Adrenal gland (tissue), 12 donors: ENCODE measurements around the gene SLC6A3. TPM values are rescaled to one million over a fixed set of nuclear protein-coding genes. Genes with fewer than 3 reads are reported as not detected.

Source experiments
- DNase-seq, 7 donors: peaks; one replicate each; pipeline ENCODE4 v3.0.0-alpha.2; 2019 to 2020
- H3K27ac ChIP-seq, 5 donors: fragments of 200-600 bp; sonication (generic) in 4 of 5; 1 replicate in 3 of 5; 2 replicates in 2 of 5; pipeline versions ENCODE4 v1.5.1 to v1.8.0; 2016 to 2020; ENCODE audit warnings: mild to moderate bottlenecking in 1 of 5
- H3K27me3 ChIP-seq: fragments of 200-600 bp; 2 replicates; pipeline ENCODE4 v1.8.0; 2021
- H3K36me3 ChIP-seq, 2 donors: fragments of 200-600 bp; replicated peaks in 1 of 2; 1 replicate in 1 of 2; 2 replicates in 1 of 2; pipeline versions ENCODE4 v1.5.1 to v1.8.0; 2018 to 2022
- H3K4me1 ChIP-seq, 2 donors: fragments of 200-600 bp; replicated peaks in 1 of 2; 1 replicate in 1 of 2; 2 replicates in 1 of 2; pipeline versions ENCODE4 v1.5.1 to v1.8.0; 2018 to 2021
- H3K4me3 ChIP-seq, 4 donors: fragments of 200-600 bp; sonication (generic) in 3 of 4; one replicate each; pipeline ENCODE4 v1.5.1; 2016 to 2018
- H3K9me3 ChIP-seq, 3 donors: fragments of 200-600 bp; sonication (generic) in 1 of 3; replicated peaks in 1 of 3; 1 replicate in 2 of 3; 2 replicates in 1 of 3; pipeline versions ENCODE4 v1.5.1 to v1.8.0; 2016 to 2021
- POLR2A ChIP-seq, 2 donors: fragments of 450-650 bp; IDR thresholded peaks; one replicate each; pipeline ENCODE4 v1.6.1; 2017; ENCODE audit warnings: antibody characterized with exemption in 2 of 2, mild to moderate bottlenecking in 2 of 2, moderate library complexity in 1 of 2
- WGBS, 4 donors: extraction: QIAGEN DNeasy Blood & Tissue Kit in 2 of 4; methylation state at CpG; one replicate each; pipeline versions ENCODE4 v1.1.5 to v1.1.7; 2013 to 2017; 5-methylcytosine and 5-hydroxymethylcytosine counted together
- intact Hi-C, 2 donors: fragments of 100-400 bp; cut with DNase I; formaldehyde crosslinking; loops; one replicate each; pipeline versions ENCODE4 v1.14.1 to v1.15.0; 2022 to 2023
- polyA plus RNA-seq, 3 donors: library from polyadenylated mRNA; stranded (reverse); fragments of 200-250 nt in 2 of 3; fragments of 350-450 nt in 1 of 3; fragmentation: Illumina TruSeq in 1 of 3; extraction: RNeasy Lipid Tissue Mini Kit (QIAGEN cat#74804) in 1 of 3; gene quantifications; one replicate each; pipeline ENCODE4 v1.2.3, GENCODE V29; 2013 to 2014
- total RNA-seq, 9 donors: library from RNA; depleted of rRNA in 4 of 9; stranded (reverse); fragments of >200 nt in 4 of 9; fragments of 120-200 nt in 1 of 9; fragmentation: NEBNext Ultra II Directional in 1 of 9; extraction: Animal tissue kit (Norgen Biotek cat#: 25700) in 1 of 9; gene quantifications; one replicate each; pipeline versions ENCODE4 v1.1.0 to v1.2.4, GENCODE V29; 2013 to 2023
- TF ChIP-seq, protein P1 (sequence below), 6 experiments: fragments of 450-650 bp in 4 of 6; fragments of 200-600 bp in 2 of 6; sonication (generic) in 1 of 6; IDR thresholded peaks; 1 replicate in 5 of 6; 2 replicates in 1 of 6; pipeline versions ENCODE4 v1.5.1 to v1.8.0; 2016 to 2021; ENCODE audit warnings: antibody characterized with exemption in 6 of 6, mild to moderate bottlenecking in 2 of 6, moderate library complexity in 1 of 6
- donor health status: healthy with polysubstance abuse.
- donor health status: Bipolar disorder and iron deficiency.
- donor health status: DM: yes; HTN: yes; CAD: no.
- donor health status: DM: no; HTN: no; CAD: no.
- donor health status: DM: no; HTN: no; CAD: no.
- donor health status: DM: yes; HTN: yes; CAD: no.

SLC6A3 gene
- total and polyA plus RNA-seq, 12 donors = 0.10 TPM; not detected in 11

GRCh38 chr5:1430121-1430795 is 15.0 kb downstream of the SLC6A3 start:
- no peak overlapping the region for H3K4me3 ChIP-seq
- peaks cover 0 to 13% (median 11%) of the 10 kb centered on the region in 3 donors for H3K9me3 ChIP-seq
- TF ChIP-seq POLR2A (IDR thresholded peaks at IDR 0.05) = no peak
- TF ChIP-seq, protein P1, sequence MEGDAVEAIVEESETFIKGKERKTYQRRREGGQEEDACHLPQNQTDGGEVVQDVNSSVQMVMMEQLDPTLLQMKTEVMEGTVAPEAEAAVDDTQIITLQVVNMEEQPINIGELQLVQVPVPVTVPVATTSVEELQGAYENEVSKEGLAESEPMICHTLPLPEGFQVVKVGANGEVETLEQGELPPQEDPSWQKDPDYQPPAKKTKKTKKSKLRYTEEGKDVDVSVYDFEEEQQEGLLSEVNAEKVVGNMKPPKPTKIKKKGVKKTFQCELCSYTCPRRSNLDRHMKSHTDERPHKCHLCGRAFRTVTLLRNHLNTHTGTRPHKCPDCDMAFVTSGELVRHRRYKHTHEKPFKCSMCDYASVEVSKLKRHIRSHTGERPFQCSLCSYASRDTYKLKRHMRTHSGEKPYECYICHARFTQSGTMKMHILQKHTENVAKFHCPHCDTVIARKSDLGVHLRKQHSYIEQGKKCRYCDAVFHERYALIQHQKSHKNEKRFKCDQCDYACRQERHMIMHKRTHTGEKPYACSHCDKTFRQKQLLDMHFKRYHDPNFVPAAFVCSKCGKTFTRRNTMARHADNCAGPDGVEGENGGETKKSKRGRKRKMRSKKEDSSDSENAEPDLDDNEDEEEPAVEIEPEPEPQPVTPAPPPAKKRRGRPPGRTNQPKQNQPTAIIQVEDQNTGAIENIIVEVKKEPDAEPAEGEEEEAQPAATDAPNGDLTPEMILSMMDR (IDR thresholded peaks at IDR 0.05) = no peak
- H3K36me3 ChIP-seq = no peaks in the 10 kb centered on the region
- DNase-seq = peak in 2 of 7 donors; percentile 5 to 7
- no peak overlapping the region for H3K27ac ChIP-seq
- intact Hi-C loops = no loop called here
- 80 to 86% (median 84%) methylated on average over 23 to 26 of the region's 26 CpGs for WGBS, 4 donors
- no peaks in the 10 kb centered on the region for H3K4me1 ChIP-seq
- H3K27me3 ChIP-seq = no peaks in the 10 kb centered on the region

- Histone ChIP-seq H3K4me1 (no peaks in the 10 kb centered on the region), H3K4me3 (no peak overlapping the region), H3K27ac (no peak overlapping the region), H3K27me3 (no peaks in the 10 kb centered on the region), H3K9me3 (peaks cover 0 to 13% (median 11%) of the 10 kb centered on the region in 3 donors), H3K36me3 (no peaks in the 10 kb centered on the region)
- DNase-seq = peak in 1 of 7 donors; percentile 8
- intact Hi-C loops = no loop called here
- TF ChIP-seq POLR2A (IDR thresholded peaks at IDR 0.05) = no peak
- TF ChIP-seq, protein P1 (IDR thresholded peaks at IDR 0.05) = no peak
- WGBS, 4 donors = 85 to 94% (median 91%) methylated on average over 5 of the region's 5 CpGs
Measured at GRCh38 chr5:1429496-1429895, 15.7 kb downstream of the SLC6A3 start.

GRCh38 chr5:1429066-1429465 is 16.2 kb downstream of the SLC6A3 start:
- Histone ChIP-seq H3K4me3 (no peak overlapping the region), H3K27me3 (no peaks in the 10 kb centered on the region), H3K36me3 (no peaks in the 10 kb centered on the region), H3K9me3 (peaks cover 0 to 13% (median 11%) of the 10 kb centered on the region in 3 donors), H3K27ac (no peak overlapping the region), H3K4me1 (no peaks in the 10 kb centered on the region)
- peak in 1 of 7 donors; percentile 2 for DNase-seq
- WGBS, 4 donors = 81 to 83% (median 81%) methylated on average over 7 of the region's 7 CpGs
- TF ChIP-seq, protein P1 (IDR thresholded peaks at IDR 0.05) = no peak
- no peak for TF ChIP-seq POLR2A (IDR thresholded peaks at IDR 0.05)
- intact Hi-C loops = no loop called here

DNA sequence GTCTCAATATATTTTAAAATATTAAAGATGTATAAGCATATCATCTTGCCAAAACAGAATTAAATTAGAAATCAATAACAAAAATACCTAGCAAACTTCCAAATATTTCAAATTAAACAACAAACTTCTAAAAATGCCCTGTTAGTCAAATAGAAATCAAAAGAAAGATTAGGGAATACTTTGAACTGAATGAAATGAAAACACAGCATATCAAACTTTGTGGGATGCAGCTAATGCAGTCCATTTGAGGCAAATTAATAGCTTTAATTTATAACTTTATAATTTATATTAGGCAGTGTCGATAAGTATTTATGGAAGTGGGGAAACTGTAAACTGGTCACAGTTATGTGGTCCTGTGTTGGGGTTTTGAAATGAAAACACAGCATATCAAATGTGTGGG is 17.1 kb downstream of the SLC6A3 start:
- TF ChIP-seq, protein P1 (IDR thresholded peaks at IDR 0.05) = no peak
- no peak for TF ChIP-seq POLR2A (IDR thresholded peaks at IDR 0.05)
- no peaks in the 10 kb centered on the region for H3K36me3 ChIP-seq
- no peaks in the 10 kb centered on the region for H3K27me3 ChIP-seq
- WGBS, 4 donors = 61 to 85% (median 72%) methylated on average over 1 of the region's 1 CpG
- H3K4me3 ChIP-seq = no peak overlapping the region
- intact Hi-C loops = no loop called here
- no peak for DNase-seq
- H3K27ac ChIP-seq = no peak overlapping the region
- no peaks in the 10 kb centered on the region for H3K4me1 ChIP-seq
- peaks cover 0 to 13% (median 11%) of the 10 kb centered on the region in 3 donors for H3K9me3 ChIP-seq
